Activated CD8-positive, alpha-beta memory T cell treated with anti-CD3 and anti-CD28 coated beads for 1 hour (primary cell): Measurements from ENCODE around the gene TMEM121B.
A peak's percentile ranks its signal among the peaks of the same experiment; 100 is the strongest.
"Not testable (repeated sequence)": the region's sequence is repeated elsewhere in the genome, so short reads cannot be mapped to it uniquely, and the experiment has no call there.

Source experiments
- DNase-seq, 2 donors: peaks; one replicate each; pipeline ENCODE4 v3.0.0-alpha.2; 2020; ENCODE audit warnings: low read depth in 1 of 2; ENCODE audit errors: extremely low read depth in 1 of 2

Gene TMEM121B

GRCh38 chr22:17121233-17122195 is at the start of gene TMEM121B:
Gene TMEM121B, minus strand, starts transcription at chr22:17121360. Its CDS starts 233 bp downstream, at chr22:17121127.
- DNase-seq = no peak

GRCh38 chr22:17167486-17167885 is 46.3 kb upstream of the TMEM121B start:
- DNase-seq = no peak

- no peak for DNase-seq
Measured at GRCh38 chr22:17164392-17165024, 43.3 kb upstream of the TMEM121B start.

GRCh38 chr22:17162731-17163130 is 41.6 kb upstream of the TMEM121B start:
- DNase-seq = no peak

GRCh38 chr22:17161991-17162390 is 40.8 kb upstream of the TMEM121B start:
- no peak for DNase-seq

- DNase-seq = peak in 1 of 2 donors; percentile 13
Measured at GRCh38 chr22:17159504-17159951, 38.4 kb upstream of the TMEM121B start.

- DNase-seq = peak; percentile 65 to 86
Measured at GRCh38 chr22:17158568-17159503, 37.7 kb upstream of the TMEM121B start, which contains the start of gene HDHD5. Gene HDHD5, minus strand, starts transcription at chr22:17159277. Its CDS starts 26 bp downstream, at chr22:17159251.

GRCh38 chr22:17158176-17158567 is 37.0 kb upstream of the TMEM121B start:
- no peak for DNase-seq

- DNase-seq = no peak
Measured at GRCh38 chr22:17157714-17158113, 36.6 kb upstream of the TMEM121B start.

- DNase-seq = no peak
Measured at GRCh38 chr22:17155941-17156340, 34.8 kb upstream of the TMEM121B start.

- no peak for DNase-seq
Measured at GRCh38 chr22:17152971-17153370, 31.8 kb upstream of the TMEM121B start.

GRCh38 chr22:17152340-17152739 is 31.2 kb upstream of the TMEM121B start:
- DNase-seq = no peak

- DNase-seq = no peak
Measured at GRCh38 chr22:17149076-17149815, 28.1 kb upstream of the TMEM121B start.

- not testable (repeated sequence) for DNase-seq
Measured at GRCh38 chr22:17147458-17147857, 26.3 kb upstream of the TMEM121B start.

GRCh38 chr22:17145021-17145680 is 24.0 kb upstream of the TMEM121B start:
- no peak for DNase-seq

- no peak for DNase-seq
Measured at GRCh38 chr22:17143826-17144225, 22.7 kb upstream of the TMEM121B start.

- no peak for DNase-seq
Measured at GRCh38 chr22:17143101-17143500, 21.9 kb upstream of the TMEM121B start.

- no peak for DNase-seq
Measured at GRCh38 chr22:17140826-17141766, 19.9 kb upstream of the TMEM121B start.
